Measurements from ENCODE around the gene LCLAT1.

LCLAT1 gene

DNA sequence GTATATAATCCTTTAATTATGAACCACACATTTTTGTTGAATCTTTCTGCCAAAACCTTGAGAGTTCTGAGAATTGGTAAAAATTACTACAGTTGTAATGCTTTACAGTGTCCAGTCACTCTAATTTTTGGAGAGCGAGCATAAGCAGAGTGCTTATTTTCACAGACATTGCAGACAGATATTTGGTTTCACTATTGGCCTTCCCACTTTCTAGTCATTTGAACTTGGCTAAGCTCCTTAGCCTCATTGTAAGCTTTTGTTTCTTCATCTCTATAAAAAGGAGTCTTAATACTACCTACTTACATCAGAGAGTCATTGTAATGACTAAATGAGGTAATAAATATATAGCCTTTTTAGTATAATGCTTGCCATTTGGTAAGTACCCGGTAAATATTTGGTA, 80.4 kb downstream of the LCLAT1 start:
- DNase-seq = no peak

DNA sequence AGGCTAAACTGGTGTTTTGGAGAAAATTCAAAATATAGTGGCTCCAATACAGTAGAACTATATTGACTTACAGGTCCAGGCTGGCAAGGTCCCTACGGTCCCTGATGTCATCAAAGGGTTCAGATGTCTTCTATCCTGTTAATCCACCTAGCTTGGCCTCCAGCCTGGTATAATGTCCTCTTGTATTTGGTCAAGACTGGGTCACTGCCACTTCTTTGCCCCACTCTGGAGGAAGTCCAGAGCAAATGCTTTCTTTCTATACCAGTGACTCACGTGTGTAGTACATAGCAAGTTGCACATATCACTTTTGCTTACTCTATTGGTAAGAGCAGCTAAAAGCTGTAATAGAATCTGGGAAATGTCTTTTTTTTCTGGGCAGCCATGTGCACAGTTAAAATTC, 80.8 kb downstream of the LCLAT1 start:
- no peak for DNase-seq

GRCh38 chr2:30530346-30530745, 83.3 kb downstream of the LCLAT1 start:
- DNase-seq = no peak

- DNase-seq = no peak
Measured at GRCh38 chr2:30541680-30542079, 94.6 kb downstream of the LCLAT1 start.

GRCh38 chr2:30545875-30546274, 98.8 kb downstream of the LCLAT1 start:
- DNase-seq = no peak

GRCh38 chr2:30548386-30548785, 101.3 kb downstream of the LCLAT1 start:
- DNase-seq = no peak

- no peak for DNase-seq
Measured at GRCh38 chr2:30549096-30549495, 102.0 kb downstream of the LCLAT1 start.

DNA sequence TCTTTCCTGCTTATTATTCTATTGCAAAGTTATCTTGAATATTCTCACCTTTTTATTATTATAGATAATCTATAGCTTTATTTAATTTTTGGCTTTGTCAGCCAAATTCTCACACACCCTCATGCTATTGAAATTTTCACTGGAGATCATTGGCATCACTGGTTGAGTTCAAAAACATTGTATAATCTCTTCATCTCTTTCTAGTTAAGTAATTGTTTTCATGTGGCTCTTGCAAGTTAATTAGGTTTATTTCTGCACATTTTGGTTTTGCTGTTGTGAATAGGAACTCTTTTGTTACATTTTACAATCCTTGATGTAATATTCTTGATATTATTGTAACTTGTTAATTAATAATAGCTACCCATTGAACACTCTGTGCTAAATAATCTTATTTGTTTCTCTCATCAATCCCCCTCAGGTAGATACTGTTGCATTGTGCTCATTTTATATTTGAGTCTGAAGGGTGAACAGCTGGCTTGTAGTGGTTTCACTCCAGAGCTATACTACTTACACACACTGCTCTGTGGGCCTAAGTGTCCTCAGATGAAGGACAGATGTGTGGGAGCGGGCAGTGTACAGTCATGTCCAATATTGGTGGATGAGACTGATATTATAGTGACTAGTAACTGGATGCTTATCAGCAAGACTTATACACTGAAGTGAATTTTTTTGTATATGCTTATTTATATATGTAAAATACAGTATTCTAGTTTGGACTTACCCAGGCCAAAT, 112.7 kb downstream of the LCLAT1 start:
- DNase-seq = no peak

DNA sequence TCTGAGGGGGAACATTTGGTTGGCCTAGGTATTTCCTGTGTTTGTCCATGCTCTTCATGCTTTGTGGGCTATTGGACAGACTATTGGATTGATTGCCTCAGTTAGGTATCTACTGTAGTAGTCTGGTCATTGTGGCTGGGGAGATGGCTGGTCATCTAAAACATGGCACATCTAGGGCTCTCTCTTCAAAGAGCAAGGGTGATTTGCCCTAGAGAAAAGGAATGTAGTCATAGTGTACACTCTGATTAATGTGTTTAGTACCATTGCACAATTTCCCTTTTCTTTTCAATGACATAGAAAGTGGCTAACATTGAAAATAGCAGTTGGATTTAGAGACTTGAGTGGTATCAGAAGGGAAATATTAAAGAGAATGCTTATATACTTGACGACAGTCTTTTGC, 114.3 kb downstream of the LCLAT1 start:
- DNase-seq = no peak

DNA sequence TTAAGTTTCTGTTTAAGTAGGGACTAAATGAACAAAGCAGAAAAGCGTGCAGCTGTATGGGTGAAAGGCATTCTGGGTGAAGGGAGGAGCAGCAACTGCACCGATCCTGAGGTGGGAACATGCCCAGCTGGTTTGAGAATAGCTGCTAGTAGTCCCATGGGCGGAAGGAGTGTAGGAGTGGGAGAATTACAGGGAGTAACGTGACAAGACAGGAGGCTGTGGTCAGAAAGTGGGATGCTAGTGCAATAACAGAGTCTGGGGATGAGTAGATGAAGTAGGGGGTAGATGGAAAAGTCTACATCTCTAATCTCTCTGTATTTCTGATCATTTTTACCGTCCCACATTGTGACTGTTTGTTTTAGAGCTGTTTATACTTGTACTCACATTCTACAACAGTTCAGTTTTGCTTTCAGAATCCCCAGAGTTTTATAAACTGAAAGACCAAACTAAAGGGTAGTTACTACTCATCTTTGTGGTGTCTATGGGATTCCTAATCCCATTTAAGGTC, 118.9 kb downstream of the LCLAT1 start:
- no peak for DNase-seq

DNA sequence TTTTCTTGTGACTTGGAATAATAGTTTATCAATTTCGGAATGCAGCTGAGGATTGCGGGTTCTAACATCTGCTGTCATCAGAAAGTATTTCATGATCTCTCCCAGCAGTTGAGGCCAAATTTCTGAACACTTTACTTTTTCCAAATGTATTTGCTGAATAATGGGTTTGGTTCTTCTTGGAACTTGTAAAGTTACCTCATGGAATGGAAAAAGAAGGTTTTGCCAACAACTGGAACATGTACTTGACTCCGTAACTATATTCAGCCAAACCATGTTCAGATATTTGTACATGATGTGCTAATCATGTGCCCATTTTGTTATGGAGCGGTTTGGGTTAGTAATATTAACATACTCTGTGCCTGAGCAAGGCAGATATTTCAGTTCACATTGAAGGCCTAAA, 119.6 kb downstream of the LCLAT1 start:
- no peak for DNase-seq

- DNase-seq = no peak
Measured at GRCh38 chr2:30567317-30567716, 120.3 kb downstream of the LCLAT1 start.

DNA sequence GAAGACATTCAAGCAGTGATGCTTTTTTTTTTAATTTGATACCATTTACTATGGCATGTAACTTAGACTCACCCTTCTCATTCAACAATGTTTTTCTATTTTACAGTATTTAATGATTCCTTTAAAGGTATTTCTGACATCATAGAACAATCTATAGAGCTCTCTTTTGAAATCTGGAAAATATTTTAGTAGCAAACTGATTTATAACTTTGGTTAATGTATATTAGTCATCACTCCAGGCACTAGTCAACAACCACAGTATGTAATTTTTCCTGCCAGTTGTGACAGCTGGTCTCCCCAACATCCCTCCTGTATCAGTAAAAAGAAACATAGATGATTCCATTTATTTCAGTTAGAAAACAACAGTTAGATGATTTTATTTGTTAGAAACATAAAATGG, 122.9 kb downstream of the LCLAT1 start:
- DNase-seq = no peak

- no peak for DNase-seq
Measured at GRCh38 chr2:30577151-30577550, 130.1 kb downstream of the LCLAT1 start.

- DNase-seq = no peak
Measured at GRCh38 chr2:30580391-30580790, 133.3 kb downstream of the LCLAT1 start.

GRCh38 chr2:30582521-30582920, 135.5 kb downstream of the LCLAT1 start:
- no peak for DNase-seq

GRCh38 chr2:30583204-30583749, 136.2 kb downstream of the LCLAT1 start:
- no peak for DNase-seq

DNA sequence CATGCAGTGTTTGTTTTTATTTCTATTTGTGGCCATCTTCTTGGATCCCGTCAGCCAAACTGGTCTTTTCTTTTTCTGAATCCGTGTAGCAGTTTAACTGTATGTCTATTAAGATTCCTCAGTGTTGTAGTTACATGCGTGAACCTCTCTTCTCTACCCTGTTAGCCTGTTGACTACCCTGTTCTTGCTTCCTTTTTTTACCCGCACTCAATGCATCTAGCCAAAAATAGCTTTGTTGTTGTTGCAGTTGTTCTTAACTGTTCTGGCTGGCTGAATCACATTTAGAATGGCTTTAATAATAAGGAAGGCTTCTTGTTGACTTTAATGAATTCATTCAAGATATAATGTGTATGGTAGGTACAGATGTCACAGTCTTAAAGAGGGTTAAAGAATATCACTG, 137.1 kb downstream of the LCLAT1 start:
- no peak for DNase-seq

- DNase-seq = no peak
Measured at GRCh38 chr2:30588994-30589393, 141.9 kb downstream of the LCLAT1 start.

DNA sequence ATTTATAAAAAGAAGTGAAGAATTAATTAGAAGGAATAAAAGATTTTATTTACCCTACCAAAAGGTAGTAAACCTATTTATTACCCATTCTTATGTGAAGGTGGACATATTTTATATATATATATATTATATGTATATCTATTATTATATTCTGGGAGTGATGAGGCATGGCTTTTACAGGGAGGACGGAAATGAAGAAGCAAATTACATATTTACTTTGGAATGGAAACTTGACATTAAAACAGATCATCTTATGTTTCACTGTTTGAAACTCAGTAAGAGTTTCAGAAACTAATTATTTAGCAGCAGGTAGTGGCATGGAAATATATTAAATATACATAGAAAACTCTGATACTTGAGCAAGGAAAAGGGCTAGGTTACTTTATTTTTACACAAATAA, 143.4 kb downstream of the LCLAT1 start:
- no peak for DNase-seq

DNA sequence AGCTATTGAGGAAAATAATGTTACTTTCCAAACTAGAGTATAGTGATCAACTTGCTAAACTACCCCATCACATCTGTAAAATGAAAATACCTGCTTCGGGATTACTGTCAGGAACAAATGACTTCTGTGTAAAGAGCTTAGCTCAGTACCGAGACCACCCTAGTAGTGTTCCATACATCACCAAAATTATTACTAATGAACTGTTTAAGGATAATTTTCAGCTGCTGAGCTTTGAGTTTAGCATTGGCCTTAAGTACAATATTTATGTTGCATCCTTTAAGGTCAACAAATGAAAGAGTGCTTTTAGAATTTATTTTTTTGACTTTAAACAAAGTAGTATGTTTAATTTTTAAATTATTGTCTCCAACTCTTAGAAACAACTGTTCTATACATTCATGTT, 144.1 kb downstream of the LCLAT1 start:
- no peak for DNase-seq

- no peak for DNase-seq
Measured at GRCh38 chr2:30601375-30601774, 154.3 kb downstream of the LCLAT1 start.

GRCh38 chr2:30605197-30605596, 158.2 kb downstream of the LCLAT1 start:
- no peak for DNase-seq

DNA sequence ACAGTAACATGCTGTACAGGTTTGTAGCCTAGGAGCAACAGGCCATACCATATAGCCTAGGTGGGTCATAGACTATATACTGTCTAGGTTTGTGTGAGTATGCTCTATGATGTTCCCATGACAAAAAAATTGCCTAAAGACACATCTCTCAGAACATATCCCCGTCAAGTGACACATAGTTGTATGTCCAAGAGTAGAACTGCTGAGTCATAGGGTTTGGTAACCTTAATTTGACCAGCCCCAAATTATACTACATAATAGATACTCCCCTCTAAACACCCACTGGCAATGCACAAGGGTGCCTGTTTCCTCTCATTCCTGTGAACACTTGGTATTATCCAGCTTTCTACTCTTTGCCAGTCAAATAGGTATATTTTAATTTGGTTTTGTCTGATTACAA, 161.6 kb downstream of the LCLAT1 start:
- DNase-seq = no peak

- no peak for DNase-seq
Measured at GRCh38 chr2:30611583-30611982, 164.5 kb downstream of the LCLAT1 start.

Data from NCI-H524 treated with DMSO at 0.1 percent for 48 hours (cell line).